ENCODE data around the gene ASB3. TPM values are rescaled to one million over a fixed set of nuclear protein-coding genes. Genes with fewer than 3 reads are reported as not detected.

The ASB3 gene
- total and polyA plus RNA-seq, 7 experiments from 2014 or later = 15.0 to 43.2 (median 27.2) TPM

DNA sequence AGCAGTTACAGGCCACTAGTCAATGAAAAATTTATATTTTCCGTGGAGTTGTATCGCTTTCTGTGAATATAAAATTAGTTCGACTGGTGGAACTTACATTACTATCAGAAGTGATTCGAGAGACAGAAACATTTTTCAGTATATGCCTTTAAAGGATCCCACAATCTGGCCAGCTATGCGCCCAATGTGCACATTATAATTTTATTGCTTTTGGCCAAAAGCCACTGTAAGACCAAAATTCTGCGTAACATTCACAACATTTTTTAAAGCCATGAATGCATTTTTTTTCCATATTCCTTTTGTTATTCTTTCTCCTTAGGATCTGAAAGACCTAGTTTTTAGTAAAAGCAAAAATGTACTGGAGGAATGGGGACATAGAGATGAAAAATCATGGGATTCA lies 150.2 kb downstream of the ASB3 start:
- intact Hi-C loops (cut with micrococcal nuclease) = no loop called here
- DNase-seq (no peak), ATAC-seq (no peak)
- H3K4me3 Mint-ChIP-seq = no peak overlapping the region
- Histone ChIP-seq H3K4me3 (ENCODE audit: low read length) (no peak overlapping the region), H3K27ac (ENCODE audit: low read depth, low read length) (no peak overlapping the region), H3K27me3 (ENCODE audit: control insufficient read depth in 2 of 2, insufficient read depth in 2 of 2, low read length in 2 of 2) (no peaks in the 10 kb centered on the region), H3K4me1 (ENCODE audit: control insufficient read depth in 2 of 2, insufficient read depth in 2 of 2, low read length in 2 of 2) (no peaks in the 10 kb centered on the region), H3K36me3 (ENCODE audit: control insufficient read depth in 2 of 3, insufficient read depth in 3 of 3, low read length in 3 of 3) (no peaks in the 10 kb centered on the region), H3K9me3 (ENCODE audit: control insufficient read depth in 2 of 3, low read length in 3 of 3) (no peaks in the 10 kb centered on the region)
- ChIA-PET POLR2A (no interaction called here), CTCF (interaction anchor here (0.7 kb wide), 1 partner anchor 998 kb away, joined by 3 read pairs; no protein-coding TSS in a partner anchor)
- H3K4me1 Mint-ChIP-seq = peaks cover 0 to 1% (median 0%) of the 10 kb centered on the region in 7 donors
- H3K9me3 Mint-ChIP-seq = peaks cover 0 to 5% (median 0%) of the 10 kb centered on the region in 11 donors
- H3K27ac Mint-ChIP-seq = no peak overlapping the region
- H3K36me3 Mint-ChIP-seq = peaks cover 0 to 4% (median 0%) of the 10 kb centered on the region in 5 donors
- H3K27me3 Mint-ChIP-seq = peaks cover 0 to 3% (median 0%) of the 10 kb centered on the region in 5 donors

DNA sequence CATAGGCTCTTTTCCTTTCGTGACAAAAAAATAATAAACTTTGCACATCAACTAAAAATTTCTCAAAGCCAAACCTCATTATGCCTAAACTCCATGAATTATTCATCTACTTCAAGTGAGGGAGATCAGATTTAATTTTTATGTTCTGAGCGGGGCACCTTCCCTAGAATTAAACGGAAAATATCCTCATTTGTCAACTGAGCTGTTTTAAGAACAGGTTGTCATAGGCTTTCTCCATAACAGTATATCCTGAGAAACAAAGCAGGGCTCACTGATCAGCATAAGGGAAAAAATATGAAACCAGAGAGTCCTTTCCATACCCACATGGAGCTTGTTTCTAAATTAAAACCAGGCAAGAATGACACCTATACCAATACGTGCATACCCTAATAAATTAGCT lies 150.6 kb downstream of the ASB3 start:
- H3K4me1 ChIP-seq (ENCODE audit: control insufficient read depth in 2 of 2, insufficient read depth in 2 of 2, low read length in 2 of 2) = no peaks in the 10 kb centered on the region
- ChIA-PET POLR2A (no interaction called here), CTCF (no interaction called here)
- H3K9me3 ChIP-seq (ENCODE audit: control insufficient read depth in 2 of 3, low read length in 3 of 3) = no peaks in the 10 kb centered on the region
- no peak overlapping the region for H3K27ac ChIP-seq (ENCODE audit: low read depth, low read length)
- H3K27me3 ChIP-seq (ENCODE audit: control insufficient read depth in 2 of 2, insufficient read depth in 2 of 2, low read length in 2 of 2) = no peaks in the 10 kb centered on the region
- Mint-ChIP-seq H3K9me3 (peaks cover 0 to 5% (median 0%) of the 10 kb centered on the region in 11 donors), H3K27me3 (peaks cover 0 to 3% (median 0%) of the 10 kb centered on the region in 5 donors), H3K27ac (no peak overlapping the region), H3K4me1 (peaks cover 0 to 1% (median 0%) of the 10 kb centered on the region in 7 donors), H3K4me3 (no peak overlapping the region), H3K36me3 (peaks cover 0 to 4% (median 0%) of the 10 kb centered on the region in 5 donors)
- no peak overlapping the region for H3K4me3 ChIP-seq (ENCODE audit: low read length)
- H3K36me3 ChIP-seq (ENCODE audit: control insufficient read depth in 2 of 3, insufficient read depth in 3 of 3, low read length in 3 of 3) = no peaks in the 10 kb centered on the region
- DNase-seq (no peak), ATAC-seq (no peak)
- intact Hi-C loops (cut with micrococcal nuclease) = no loop called here

DNA sequence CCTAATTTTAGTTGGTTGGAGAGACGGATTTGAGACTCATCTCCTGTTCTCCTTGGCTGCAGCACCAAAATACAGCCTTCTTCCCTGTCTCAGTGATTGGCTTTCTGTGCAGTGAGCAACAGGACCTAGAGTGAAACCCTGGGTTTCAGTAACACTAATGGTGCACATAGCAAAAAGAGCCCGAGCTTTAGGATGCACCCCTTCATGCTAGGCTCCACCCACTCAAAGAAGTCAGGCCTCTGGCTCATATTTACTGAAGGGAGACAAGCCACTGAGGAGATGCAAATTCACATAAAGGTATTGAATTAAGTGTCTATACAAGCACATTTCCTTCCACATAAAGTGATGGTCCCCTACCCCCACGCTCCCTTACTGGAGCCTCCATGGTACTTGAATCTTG lies 151.1 kb downstream of the ASB3 start:
- ATAC-seq = no peak
- Mint-ChIP-seq H3K4me1 (peaks cover 0 to 1% (median 0%) of the 10 kb centered on the region in 7 donors), H3K36me3 (peaks cover 0 to 4% (median 0%) of the 10 kb centered on the region in 5 donors), H3K9me3 (peaks cover 0 to 5% (median 0%) of the 10 kb centered on the region in 11 donors), H3K4me3 (no peak overlapping the region), H3K27me3 (peaks cover 0 to 3% (median 0%) of the 10 kb centered on the region in 5 donors), H3K27ac (no peak overlapping the region)
- CTCF ChIA-PET = no interaction called here
- intact Hi-C loops (cut with micrococcal nuclease) = no loop called here
- Histone ChIP-seq H3K36me3 (ENCODE audit: control insufficient read depth in 2 of 3, insufficient read depth in 3 of 3, low read length in 3 of 3) (no peaks in the 10 kb centered on the region), H3K27ac (ENCODE audit: low read depth, low read length) (no peak overlapping the region), H3K4me3 (ENCODE audit: low read length) (no peak overlapping the region), H3K4me1 (ENCODE audit: control insufficient read depth in 2 of 2, insufficient read depth in 2 of 2, low read length in 2 of 2) (no peaks in the 10 kb centered on the region), H3K9me3 (ENCODE audit: control insufficient read depth in 2 of 3, low read length in 3 of 3) (no peaks in the 10 kb centered on the region), H3K27me3 (ENCODE audit: control insufficient read depth in 2 of 2, insufficient read depth in 2 of 2, low read length in 2 of 2) (no peaks in the 10 kb centered on the region)
- POLR2A ChIA-PET = no interaction called here
- DNase-seq = no peak

DNA sequence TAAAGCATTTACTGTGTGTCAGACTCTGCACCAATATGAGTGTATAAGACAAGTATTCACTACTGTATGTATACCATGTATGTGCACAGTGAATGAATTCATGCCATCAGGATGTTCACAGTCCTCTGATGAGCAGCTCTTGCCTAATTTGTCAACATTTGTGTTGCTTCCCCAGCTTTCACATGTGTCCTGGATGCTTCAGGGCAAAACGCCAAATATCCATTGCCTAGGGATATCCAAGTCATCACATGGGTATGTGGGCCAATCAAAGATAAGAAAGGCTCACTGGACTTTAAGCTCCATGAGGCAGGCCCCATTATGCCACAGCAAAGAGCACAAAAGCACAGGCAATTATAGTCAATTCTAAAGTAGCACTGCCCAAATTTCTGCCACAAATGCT lies 153.3 kb downstream of the ASB3 start:
- no peaks in the 10 kb centered on the region for H3K27me3 ChIP-seq (ENCODE audit: control insufficient read depth in 2 of 2, insufficient read depth in 2 of 2, low read length in 2 of 2)
- ChIA-PET POLR2A (no interaction called here), CTCF (no interaction called here)
- intact Hi-C loops (cut with micrococcal nuclease) = no loop called here
- H3K27me3 Mint-ChIP-seq = peaks cover 0 to 5% (median 0%) of the 10 kb centered on the region in 5 donors
- H3K36me3 ChIP-seq (ENCODE audit: control insufficient read depth in 2 of 3, insufficient read depth in 3 of 3, low read length in 3 of 3) = no peaks in the 10 kb centered on the region
- H3K27ac Mint-ChIP-seq = no peak overlapping the region
- H3K4me1 ChIP-seq (ENCODE audit: control insufficient read depth in 2 of 2, insufficient read depth in 2 of 2, low read length in 2 of 2) = no peaks in the 10 kb centered on the region
- H3K4me3 Mint-ChIP-seq = no peak overlapping the region
- ATAC-seq (no peak), DNase-seq (no peak)
- H3K36me3 Mint-ChIP-seq = no peaks in the 10 kb centered on the region
- peaks cover 0 to 1% (median 0%) of the 10 kb centered on the region in 7 donors for H3K4me1 Mint-ChIP-seq
- H3K9me3 ChIP-seq (ENCODE audit: control insufficient read depth in 2 of 3, low read length in 3 of 3) = no peaks in the 10 kb centered on the region
- H3K4me3 ChIP-seq (ENCODE audit: low read length) = no peak overlapping the region
- peaks cover 0 to 1% (median 0%) of the 10 kb centered on the region in 11 donors for H3K9me3 Mint-ChIP-seq
- no peak overlapping the region for H3K27ac ChIP-seq (ENCODE audit: low read depth, low read length)

DNA sequence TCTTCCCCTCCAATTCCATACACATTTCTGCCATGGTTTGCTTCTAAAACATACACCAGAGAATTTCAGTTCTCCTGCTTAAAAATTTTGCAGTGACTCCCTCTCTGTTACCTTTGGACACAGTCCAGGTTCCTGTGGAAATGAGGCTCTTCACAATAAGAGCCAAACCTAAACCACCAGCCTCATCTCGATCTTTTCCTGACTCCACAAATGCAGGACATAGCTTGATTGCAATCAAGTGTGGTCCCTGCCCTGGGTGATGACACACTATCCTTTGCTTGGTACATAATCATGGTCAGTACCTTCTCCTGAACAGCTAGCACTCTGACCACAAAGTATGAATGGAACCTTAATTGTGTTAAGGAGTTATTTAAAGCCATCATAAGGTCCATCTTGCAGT lies 154.0 kb downstream of the ASB3 start:
- POLR2A ChIA-PET = no interaction called here
- no peak overlapping the region for H3K27ac Mint-ChIP-seq

DNA sequence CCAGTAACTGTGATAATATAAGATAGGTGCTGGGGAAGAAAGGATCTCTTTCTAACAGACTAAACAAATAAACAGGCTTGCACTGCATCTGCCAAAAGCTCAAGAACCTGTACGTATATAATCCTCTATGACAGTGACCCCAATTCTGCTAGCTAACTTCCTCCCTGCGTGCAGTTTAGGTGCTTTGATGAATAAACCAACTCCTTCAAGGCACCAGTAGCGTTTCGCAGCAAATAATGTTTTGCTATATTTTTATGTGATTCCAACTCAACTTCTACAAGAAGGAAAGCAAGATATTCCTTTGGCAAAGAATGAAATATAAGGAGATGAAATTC lies 154.7 kb downstream of the ASB3 start:
- Mint-ChIP-seq H3K4me1 (peaks cover 0 to 1% (median 0%) of the 10 kb centered on the region in 7 donors), H3K27ac (no peak overlapping the region), H3K9me3 (peaks cover 0 to 2% (median 0%) of the 10 kb centered on the region in 11 donors), H3K27me3 (peaks cover 0 to 5% (median 0%) of the 10 kb centered on the region in 5 donors), H3K4me3 (no peak overlapping the region), H3K36me3 (no peaks in the 10 kb centered on the region)
- H3K9me3 ChIP-seq (ENCODE audit: control insufficient read depth in 2 of 3, low read length in 3 of 3) = no peaks in the 10 kb centered on the region
- H3K4me3 ChIP-seq (ENCODE audit: low read length) = no peak overlapping the region
- no peaks in the 10 kb centered on the region for H3K36me3 ChIP-seq (ENCODE audit: control insufficient read depth in 2 of 3, insufficient read depth in 3 of 3, low read length in 3 of 3)
- H3K27me3 ChIP-seq (ENCODE audit: control insufficient read depth in 2 of 2, insufficient read depth in 2 of 2, low read length in 2 of 2) = no peaks in the 10 kb centered on the region
- POLR2A ChIA-PET = no interaction called here
- ATAC-seq (no peak), DNase-seq (no peak)
- intact Hi-C loops (cut with micrococcal nuclease) = no loop called here
- H3K4me1 ChIP-seq (ENCODE audit: control insufficient read depth in 2 of 2, insufficient read depth in 2 of 2, low read length in 2 of 2) = no peaks in the 10 kb centered on the region
- no peak overlapping the region for H3K27ac ChIP-seq (ENCODE audit: low read depth, low read length)
- CTCF ChIA-PET = no interaction called here

More for the DNA sequence above, 154.0 kb downstream of the ASB3 start:
- intact Hi-C loops (cut with micrococcal nuclease) = no loop called here
- Histone ChIP-seq H3K4me3 (ENCODE audit: low read length) (no peak overlapping the region), H3K4me1 (ENCODE audit: control insufficient read depth in 2 of 2, insufficient read depth in 2 of 2, low read length in 2 of 2) (no peaks in the 10 kb centered on the region), H3K36me3 (ENCODE audit: control insufficient read depth in 2 of 3, insufficient read depth in 3 of 3, low read length in 3 of 3) (no peaks in the 10 kb centered on the region), H3K27ac (ENCODE audit: low read depth, low read length) (no peak overlapping the region), H3K9me3 (ENCODE audit: control insufficient read depth in 2 of 3, low read length in 3 of 3) (no peaks in the 10 kb centered on the region), H3K27me3 (ENCODE audit: control insufficient read depth in 2 of 2, insufficient read depth in 2 of 2, low read length in 2 of 2) (no peaks in the 10 kb centered on the region)
- Mint-ChIP-seq H3K36me3 (no peaks in the 10 kb centered on the region), H3K27me3 (peaks cover 0 to 5% (median 0%) of the 10 kb centered on the region in 5 donors), H3K4me3 (no peak overlapping the region), H3K9me3 (peaks cover 0 to 1% (median 0%) of the 10 kb centered on the region in 11 donors), H3K4me1 (peaks cover 0 to 1% (median 0%) of the 10 kb centered on the region in 7 donors)
- DNase-seq (no peak), ATAC-seq (no peak)
- CTCF ChIA-PET = no interaction called here

DNA sequence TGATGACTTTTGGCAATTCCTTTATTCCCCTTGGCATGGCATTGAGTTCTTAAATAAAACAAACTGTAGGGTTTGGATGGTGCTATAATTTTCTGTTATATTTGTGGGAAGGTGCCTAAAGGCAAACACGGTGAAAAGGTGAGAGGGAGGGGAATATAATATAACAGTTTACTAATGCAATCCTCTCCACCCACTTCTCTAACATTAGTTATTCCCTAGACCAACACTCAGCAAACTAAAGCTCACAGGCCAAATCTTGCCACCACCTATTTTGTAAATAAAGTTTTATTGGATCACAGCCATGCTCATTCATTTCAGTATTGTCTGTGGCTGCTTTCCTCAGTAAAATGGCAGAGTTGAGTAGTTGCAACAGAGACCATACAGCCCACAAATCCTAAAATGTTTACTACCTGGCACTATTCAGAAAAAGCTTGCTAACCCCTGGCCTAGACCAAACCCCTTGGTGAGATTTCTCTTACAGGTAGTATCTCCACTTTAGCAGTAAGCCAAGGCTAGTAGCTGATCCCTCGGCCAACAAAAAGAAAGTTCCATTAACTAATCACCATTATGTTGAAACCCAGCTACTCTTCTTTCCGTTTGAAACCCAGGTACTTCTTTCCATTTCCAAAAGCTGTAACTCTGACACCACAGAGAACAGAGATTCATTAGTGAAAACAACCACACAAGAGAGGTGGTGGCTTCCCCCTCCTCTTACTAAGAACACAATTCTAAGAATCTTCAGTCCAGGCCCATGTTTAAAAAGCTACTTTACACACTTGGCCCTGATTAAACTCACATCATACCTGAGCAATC lies 155.2 kb downstream of the ASB3 start:
- ChIA-PET CTCF (no interaction called here), POLR2A (no interaction called here)
- Mint-ChIP-seq H3K4me3 (no peak overlapping the region), H3K27me3 (peaks cover 0 to 5% (median 0%) of the 10 kb centered on the region in 5 donors), H3K4me1 (peaks cover 0 to 1% (median 0%) of the 10 kb centered on the region in 7 donors), H3K9me3 (peaks cover 0 to 2% (median 0%) of the 10 kb centered on the region in 11 donors), H3K36me3 (no peaks in the 10 kb centered on the region), H3K27ac (peak overlapping the region in 1 of 9 donors; percentile 43)
- Histone ChIP-seq H3K9me3 (ENCODE audit: control insufficient read depth in 2 of 3, low read length in 3 of 3) (no peaks in the 10 kb centered on the region), H3K36me3 (ENCODE audit: control insufficient read depth in 2 of 3, insufficient read depth in 3 of 3, low read length in 3 of 3) (no peaks in the 10 kb centered on the region), H3K27me3 (ENCODE audit: control insufficient read depth in 2 of 2, insufficient read depth in 2 of 2, low read length in 2 of 2) (no peaks in the 10 kb centered on the region), H3K27ac (ENCODE audit: low read depth, low read length) (no peak overlapping the region), H3K4me3 (ENCODE audit: low read length) (no peak overlapping the region), H3K4me1 (ENCODE audit: control insufficient read depth in 2 of 2, insufficient read depth in 2 of 2, low read length in 2 of 2) (no peaks in the 10 kb centered on the region)
- no peak for ATAC-seq
- no peak for DNase-seq
- intact Hi-C loops (cut with micrococcal nuclease) = no loop called here
